Esophagus squamous epithelium (tissue), 5 donors: Measurements from ENCODE around the gene SLC22A16. TPM values are rescaled to one million over a fixed set of nuclear protein-coding genes. Genes with fewer than 3 reads are reported as not detected.

ENCODE experiments used
- DNase-seq: peaks from one replicate; lab custom pipeline; 2025; lab: John Stamatoyannopoulos, UW
- H3K27ac ChIP-seq, 4 donors: fragments of 200-600 bp; sonication (generic); one replicate each; pipeline ENCODE4 v1.5.1; 2016 to 2019; ENCODE audit warnings: mild to moderate bottlenecking in 1 of 4
- H3K27me3 ChIP-seq, 4 donors: fragments of 200-600 bp; sonication (generic); 1 replicate in 3 of 4; 2 replicates in 1 of 4; pipeline versions ENCODE4 v1.5.1 to v1.6.0; 2017 to 2021; ENCODE audit warnings: antibody characterized with exemption in 1 of 4
- H3K36me3 ChIP-seq, 3 donors: fragments of 200-600 bp; sonication (generic); one replicate each; pipeline ENCODE4 v1.5.1; 2016 to 2019
- H3K4me1 ChIP-seq, 3 donors: fragments of 200-600 bp; sonication (generic); one replicate each; pipeline ENCODE4 v1.5.1; 2017 to 2019
- H3K4me3 ChIP-seq, 4 donors: fragments of 200-600 bp; sonication (generic); 1 replicate in 3 of 4; 2 replicates in 1 of 4; pipeline ENCODE4 v1.5.1; 2016 to 2019; ENCODE audit warnings: mild to moderate bottlenecking in 2 of 4, moderate library complexity in 1 of 4
- H3K9me3 ChIP-seq, 3 donors: fragments of 200-600 bp; sonication (generic); one replicate each; pipeline ENCODE4 v1.5.1; 2016 to 2019
- POLR2A ChIP-seq, 4 donors: fragments of 450-650 bp; IDR thresholded peaks; one replicate each; pipeline ENCODE4 v1.6.1; 2017; ENCODE audit warnings: antibody characterized with exemption in 4 of 4, mild to moderate bottlenecking in 4 of 4, moderate library complexity in 3 of 4
- WGBS, 2 donors: methylation state at CpG; one replicate each; pipeline ENCODE4 v1.1.5; 2018; 5-methylcytosine and 5-hydroxymethylcytosine counted together
- intact Hi-C: fragments of 100-400 bp; cut with DNase I; formaldehyde crosslinking; loops from one replicate; pipeline ENCODE4 v1.15.0; 2022
- total RNA-seq, 4 donors: library from RNA; depleted of rRNA; stranded (reverse); fragments of >200 nt; gene quantifications; one replicate each; pipeline ENCODE4 v1.1.0, GENCODE V29; 2016
- TF ChIP-seq, protein P1 (sequence below), 6 experiments: fragments of 450-650 bp in 4 of 6; fragments of 200-600 bp in 2 of 6; sonication (generic) in 2 of 6; IDR thresholded peaks; one replicate each; pipeline ENCODE4 v1.5.1; 2016 to 2019; ENCODE audit warnings: antibody characterized with exemption in 6 of 6, mild to moderate bottlenecking in 4 of 6, moderate library complexity in 4 of 6
- donor health status: DM: yes; HTN: yes; CAD: no.

The SLC22A16 gene
- total RNA-seq, 4 donors from 2014 or later = 0.38 TPM; not detected in 3

- Histone ChIP-seq H3K4me1 (no peaks in the 10 kb centered on the region), H3K9me3 (no peaks in the 10 kb centered on the region), H3K36me3 (no peaks in the 10 kb centered on the region), H3K27ac (no peak overlapping the region), H3K4me3 (no peak overlapping the region), H3K27me3 (peaks cover 0 to 39% (median 0%) of the 10 kb centered on the region in 4 donors)
- intact Hi-C loops = no loop called here
- DNase-seq = no peak
- no peak for TF ChIP-seq POLR2A (IDR thresholded peaks at IDR 0.05)
- TF ChIP-seq, protein P1, sequence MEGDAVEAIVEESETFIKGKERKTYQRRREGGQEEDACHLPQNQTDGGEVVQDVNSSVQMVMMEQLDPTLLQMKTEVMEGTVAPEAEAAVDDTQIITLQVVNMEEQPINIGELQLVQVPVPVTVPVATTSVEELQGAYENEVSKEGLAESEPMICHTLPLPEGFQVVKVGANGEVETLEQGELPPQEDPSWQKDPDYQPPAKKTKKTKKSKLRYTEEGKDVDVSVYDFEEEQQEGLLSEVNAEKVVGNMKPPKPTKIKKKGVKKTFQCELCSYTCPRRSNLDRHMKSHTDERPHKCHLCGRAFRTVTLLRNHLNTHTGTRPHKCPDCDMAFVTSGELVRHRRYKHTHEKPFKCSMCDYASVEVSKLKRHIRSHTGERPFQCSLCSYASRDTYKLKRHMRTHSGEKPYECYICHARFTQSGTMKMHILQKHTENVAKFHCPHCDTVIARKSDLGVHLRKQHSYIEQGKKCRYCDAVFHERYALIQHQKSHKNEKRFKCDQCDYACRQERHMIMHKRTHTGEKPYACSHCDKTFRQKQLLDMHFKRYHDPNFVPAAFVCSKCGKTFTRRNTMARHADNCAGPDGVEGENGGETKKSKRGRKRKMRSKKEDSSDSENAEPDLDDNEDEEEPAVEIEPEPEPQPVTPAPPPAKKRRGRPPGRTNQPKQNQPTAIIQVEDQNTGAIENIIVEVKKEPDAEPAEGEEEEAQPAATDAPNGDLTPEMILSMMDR (IDR thresholded peaks at IDR 0.05) = no peak
- 81 to 100% methylated on average over 3 of the region's 3 CpGs for WGBS, 2 donors
These were observed 44.0 kb downstream of the SLC22A16 start for GRCh38 chr6:110432285-110432900.

- no peak for TF ChIP-seq POLR2A (IDR thresholded peaks at IDR 0.05)
- TF ChIP-seq, protein P1 (IDR thresholded peaks at IDR 0.05) = no peak
- intact Hi-C loops = no loop called here
- Histone ChIP-seq H3K36me3 (no peaks in the 10 kb centered on the region), H3K4me1 (no peaks in the 10 kb centered on the region), H3K27ac (no peak overlapping the region), H3K27me3 (peaks cover 0 to 45% (median 0%) of the 10 kb centered on the region in 4 donors), H3K4me3 (no peak overlapping the region), H3K9me3 (no peaks in the 10 kb centered on the region)
- no peak for DNase-seq
- 55 to 86% methylated on average over 1 to 2 of the region's 4 CpGs for WGBS, 2 donors
These were observed 45.7 kb downstream of the SLC22A16 start for GRCh38 chr6:110430741-110431140.

GRCh38 chr6:110430236-110430635 lies 46.2 kb downstream of the SLC22A16 start:
- intact Hi-C loops = no loop called here
- TF ChIP-seq POLR2A (IDR thresholded peaks at IDR 0.05) = no peak
- TF ChIP-seq, protein P1 (IDR thresholded peaks at IDR 0.05) = no peak
- Histone ChIP-seq H3K4me3 (no peak overlapping the region), H3K27me3 (peaks cover 0 to 49% (median 0%) of the 10 kb centered on the region in 4 donors), H3K36me3 (no peaks in the 10 kb centered on the region), H3K27ac (no peak overlapping the region), H3K4me1 (no peaks in the 10 kb centered on the region), H3K9me3 (no peaks in the 10 kb centered on the region)
- no peak for DNase-seq
- 38 to 63% methylated on average over 4 to 5 of the region's 5 CpGs for WGBS, 2 donors

- Histone ChIP-seq H3K27me3 (peaks cover 0 to 50% (median 0%) of the 10 kb centered on the region in 4 donors), H3K4me3 (no peak overlapping the region), H3K36me3 (no peaks in the 10 kb centered on the region), H3K27ac (no peak overlapping the region), H3K4me1 (no peaks in the 10 kb centered on the region), H3K9me3 (no peaks in the 10 kb centered on the region)
- no peak for DNase-seq
- intact Hi-C loops = no loop called here
- no peak for TF ChIP-seq POLR2A (IDR thresholded peaks at IDR 0.05)
- TF ChIP-seq, protein P1 (IDR thresholded peaks at IDR 0.05) = no peak
- 100% methylated on average over 2 of the region's 2 CpGs; no CpG with 5 or more reads in 1 of the 2 donors for WGBS, 2 donors
These were observed 48.3 kb downstream of the SLC22A16 start for GRCh38 chr6:110428153-110428552.

DNA sequence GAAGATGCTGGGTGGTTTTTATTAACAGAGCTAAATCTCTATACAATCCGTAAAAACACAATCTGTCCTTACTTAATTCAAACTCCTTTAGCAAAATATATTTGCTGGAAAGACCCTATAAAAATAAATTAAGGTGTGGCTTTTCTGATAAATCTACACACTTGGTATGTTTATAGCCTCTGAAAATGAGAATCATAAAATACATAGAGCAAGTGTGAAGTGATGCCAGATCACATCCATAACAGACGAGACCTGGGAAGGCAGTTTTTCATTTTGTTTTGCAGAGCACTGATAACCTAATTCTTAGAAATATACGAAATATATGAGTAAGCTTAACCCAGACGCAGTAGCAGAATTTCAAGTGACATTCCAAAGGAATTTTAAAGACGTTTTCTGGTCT lies 50.6 kb downstream of the SLC22A16 start:
- Histone ChIP-seq H3K4me1 (no peaks in the 10 kb centered on the region), H3K4me3 (no peak overlapping the region), H3K9me3 (peaks cover 0 to 7% (median 0%) of the 10 kb centered on the region in 3 donors), H3K27ac (no peak overlapping the region), H3K36me3 (no peaks in the 10 kb centered on the region), H3K27me3 (peaks cover 0 to 38% (median 0%) of the 10 kb centered on the region in 4 donors)
- WGBS, 2 donors = 40 to 44% methylated on average over 5 of the region's 5 CpGs
- no peak for TF ChIP-seq POLR2A (IDR thresholded peaks at IDR 0.05)
- TF ChIP-seq, protein P1 (IDR thresholded peaks at IDR 0.05) = no peak
- DNase-seq = no peak
- intact Hi-C loops = no loop called here
